Activated naive CD4-positive, alpha-beta T cell treated with Interleukin-2 at 50 U/mL for 16 hours (primary cell): Measurements from ENCODE around the gene FHL1.
"Not testable (repeated sequence)": the region's sequence is repeated elsewhere in the genome, so short reads cannot be mapped to it uniquely, and the experiment has no call there.

Experiments
- DNase-seq: peaks from one replicate; pipeline ENCODE4 v3.0.0-alpha.2; 2020

Gene FHL1

DNA sequence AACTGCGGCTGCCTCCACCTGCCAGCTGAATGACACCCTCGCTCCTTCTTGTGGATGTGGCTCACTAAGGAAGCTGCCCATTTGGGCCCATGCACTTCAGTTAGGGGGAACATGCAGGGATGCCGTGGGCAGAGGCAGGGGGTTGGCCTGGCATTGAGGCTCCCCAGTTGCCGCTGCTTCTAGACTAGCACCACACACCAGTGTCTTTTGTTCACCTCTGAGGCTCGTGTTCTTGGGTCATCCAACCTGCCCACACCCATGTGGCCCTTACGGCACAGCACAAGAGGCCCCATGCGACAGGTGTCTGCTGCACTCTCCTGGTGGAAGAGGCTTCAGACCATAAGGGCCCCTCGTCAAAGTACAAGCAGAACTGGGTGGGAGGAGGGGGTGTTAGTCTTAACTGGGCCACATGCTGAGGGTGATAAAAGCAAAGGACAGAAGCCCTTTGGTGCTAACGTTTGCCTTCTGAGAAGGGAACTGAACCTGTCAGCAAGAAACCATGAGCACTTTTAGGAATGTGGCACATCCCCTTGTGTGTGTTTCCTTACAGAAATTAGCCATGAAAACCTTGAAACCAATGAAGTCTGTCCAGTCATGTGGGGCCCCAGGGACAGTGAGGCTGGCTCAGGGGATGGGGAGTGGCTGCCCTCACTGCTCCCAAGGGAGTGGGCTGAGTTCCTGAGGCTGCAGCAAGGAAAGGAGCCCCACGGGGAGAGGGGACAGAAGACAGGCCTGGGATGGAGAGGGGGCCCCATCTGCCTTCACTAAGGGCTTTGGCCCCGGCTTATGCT lies 64.6 kb downstream of the FHL1 start:
- no peak for DNase-seq

DNA sequence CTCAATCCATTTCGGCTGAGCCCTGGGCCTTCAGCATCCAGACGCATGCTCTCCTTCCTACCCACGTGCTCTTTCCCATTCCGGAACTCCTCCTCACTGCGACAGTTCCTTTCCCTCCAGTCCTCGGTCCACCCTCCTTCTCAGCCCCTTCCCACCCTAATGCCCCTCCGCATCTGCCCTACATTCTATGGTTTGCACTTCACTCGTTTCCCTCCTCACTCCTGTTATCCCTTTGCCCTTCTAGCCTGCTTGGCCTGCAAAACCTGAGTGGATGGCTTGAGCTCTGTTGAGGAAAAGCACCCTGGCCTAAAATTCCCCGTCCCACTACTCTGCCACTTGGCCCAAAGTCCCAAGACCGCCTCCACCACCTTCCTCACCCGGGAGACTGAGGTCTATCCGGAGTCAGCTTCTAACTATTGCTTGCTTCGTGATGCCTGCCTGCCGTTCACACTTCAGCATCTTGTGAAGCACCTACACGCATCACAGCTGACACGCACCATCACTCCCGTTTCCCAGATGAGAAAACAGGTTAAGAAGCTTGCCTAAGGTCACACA lies 65.3 kb downstream of the FHL1 start:
- DNase-seq, result no peak

- no peak for DNase-seq
Observed at GRCh38 chrX:136214551-136214950, 67.2 kb downstream of the FHL1 start.

- no peak for DNase-seq
Observed at GRCh38 chrX:136215559-136215958, 68.2 kb downstream of the FHL1 start.

GRCh38 chrX:136219893-136220292 lies 72.6 kb downstream of the FHL1 start:
- no peak for DNase-seq

DNA sequence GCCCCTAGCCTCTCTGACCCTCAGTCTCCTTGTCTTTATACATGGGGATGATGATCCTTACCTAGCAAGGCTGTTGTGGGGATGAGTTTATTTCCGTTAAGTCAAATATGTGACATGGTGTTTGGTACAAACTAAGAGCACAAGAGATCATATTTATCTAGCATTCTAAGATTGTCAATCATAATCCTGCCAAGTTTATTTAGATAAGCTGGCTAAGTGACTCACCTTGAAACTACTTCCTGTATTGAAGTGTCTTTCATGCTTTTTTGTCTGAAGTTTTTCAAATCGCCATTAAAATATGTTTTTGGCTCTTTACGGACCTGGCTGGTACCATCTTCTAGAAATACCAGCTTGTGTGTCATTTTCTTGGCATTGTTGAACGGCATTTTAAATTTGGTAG lies 73.2 kb downstream of the FHL1 start:
- no peak for DNase-seq

DNA sequence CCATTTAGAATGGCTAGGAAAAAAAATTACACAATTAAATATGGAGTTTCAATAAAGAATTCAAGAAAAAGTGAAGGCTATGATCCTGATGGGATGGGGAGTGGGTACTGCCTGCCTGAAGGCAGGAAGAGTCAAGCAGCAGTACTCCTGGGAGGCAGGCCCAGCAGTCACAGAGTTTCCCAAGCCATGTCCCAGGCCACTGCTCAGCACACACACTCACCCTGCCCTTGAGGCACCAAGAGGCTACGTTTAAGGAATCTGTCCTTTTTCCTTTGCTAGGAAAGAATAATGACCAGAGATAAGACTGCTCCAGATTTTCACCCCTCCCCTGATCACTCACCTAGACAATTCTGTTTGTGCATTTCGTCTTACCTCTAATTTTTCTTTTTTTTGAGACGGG lies 73.6 kb downstream of the FHL1 start:
- DNase-seq, result no peak

DNA sequence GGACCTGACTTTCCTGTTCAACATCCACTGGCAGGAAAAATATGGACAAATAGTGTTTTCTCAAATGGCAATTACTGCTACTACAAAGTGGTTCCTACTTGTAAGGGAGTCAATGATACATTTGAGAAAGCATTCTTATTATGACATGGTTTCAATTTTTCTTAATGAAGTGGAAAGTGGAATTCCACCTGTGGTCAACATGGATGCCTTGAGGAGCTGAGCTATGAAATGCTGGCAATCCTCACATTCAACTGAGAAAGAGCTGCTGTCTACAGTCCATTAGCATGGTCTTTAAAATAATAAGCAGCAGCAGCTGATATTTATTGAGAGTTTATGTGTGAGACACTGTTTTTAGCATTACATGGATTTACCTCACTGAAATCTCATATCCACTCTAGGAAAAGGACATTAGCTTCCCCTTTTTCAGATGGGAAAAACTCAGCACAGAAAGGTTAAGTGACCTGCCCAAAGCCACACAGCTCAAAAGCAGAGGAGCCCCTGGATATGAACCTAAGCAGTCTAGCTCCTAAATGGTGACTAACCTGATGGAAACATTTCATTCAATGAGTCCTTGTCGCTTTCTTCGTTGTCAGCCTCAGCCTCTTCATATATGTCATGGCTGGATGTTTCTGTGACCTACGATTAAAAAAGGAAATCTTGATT lies 74.6 kb downstream of the FHL1 start:
- DNase-seq, result no peak

DNA sequence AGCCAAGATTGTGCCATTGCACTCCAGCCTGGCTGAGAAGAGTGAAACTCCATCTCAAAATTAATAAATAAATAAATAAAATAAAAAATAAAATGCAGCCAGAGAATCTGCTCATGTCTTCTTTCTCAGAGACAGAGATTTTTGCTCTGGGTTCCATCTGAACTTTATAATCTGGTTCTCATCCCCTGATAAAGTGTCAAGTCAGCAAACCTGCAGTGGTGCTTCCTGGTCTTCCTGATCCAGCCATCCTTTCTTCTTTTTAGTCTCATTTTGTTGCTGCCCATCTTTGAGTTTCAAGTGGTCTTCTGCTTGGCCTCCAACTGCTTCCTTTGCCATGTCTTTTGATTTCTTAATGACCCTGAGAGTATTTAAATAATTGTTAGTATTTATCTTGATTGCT lies 79.7 kb downstream of the FHL1 start:
- no peak for DNase-seq

DNA sequence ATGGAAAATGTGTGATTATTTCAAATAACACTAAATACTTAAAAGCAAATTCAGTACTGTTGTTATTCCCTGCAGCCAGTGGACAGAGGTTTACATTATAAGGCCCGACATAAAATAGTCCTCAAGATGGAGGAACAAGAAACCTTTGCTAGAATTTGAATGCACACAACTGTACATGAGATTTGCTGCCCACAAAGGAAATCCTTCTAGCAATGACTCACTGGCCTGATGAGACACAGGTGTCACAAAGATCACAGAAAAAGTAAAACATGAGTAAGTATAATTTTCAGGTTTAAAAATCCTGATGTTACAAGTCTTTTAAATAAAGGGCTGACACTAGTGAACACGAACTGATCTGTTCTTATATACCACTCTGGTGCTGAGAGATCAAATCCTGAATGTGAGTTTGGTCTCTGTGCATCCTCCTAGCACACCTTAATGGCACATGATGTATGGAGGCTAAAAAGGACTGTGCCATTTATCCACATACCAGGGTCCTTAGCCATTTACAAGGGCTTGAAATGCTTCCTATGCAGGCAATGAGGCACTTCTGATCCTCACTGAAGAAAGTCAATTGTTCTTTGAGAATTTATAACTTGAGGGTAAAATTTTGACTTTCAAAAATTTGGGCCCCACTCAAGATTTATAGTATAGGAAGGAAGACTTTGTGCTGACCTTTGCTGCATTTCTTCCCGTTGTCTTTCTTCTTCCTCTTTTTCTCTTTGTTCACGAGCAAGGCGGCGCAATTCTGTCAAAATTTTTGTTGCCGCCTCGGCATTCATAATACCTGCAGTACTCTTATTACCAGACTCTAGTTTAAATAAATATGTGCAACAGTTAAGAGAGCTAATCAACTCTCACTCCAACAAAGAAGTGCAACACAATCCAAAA lies 80.9 kb downstream of the FHL1 start:
- DNase-seq, result no peak

GRCh38 chrX:136228839-136229207 lies 81.5 kb downstream of the FHL1 start:
- no peak for DNase-seq

DNA sequence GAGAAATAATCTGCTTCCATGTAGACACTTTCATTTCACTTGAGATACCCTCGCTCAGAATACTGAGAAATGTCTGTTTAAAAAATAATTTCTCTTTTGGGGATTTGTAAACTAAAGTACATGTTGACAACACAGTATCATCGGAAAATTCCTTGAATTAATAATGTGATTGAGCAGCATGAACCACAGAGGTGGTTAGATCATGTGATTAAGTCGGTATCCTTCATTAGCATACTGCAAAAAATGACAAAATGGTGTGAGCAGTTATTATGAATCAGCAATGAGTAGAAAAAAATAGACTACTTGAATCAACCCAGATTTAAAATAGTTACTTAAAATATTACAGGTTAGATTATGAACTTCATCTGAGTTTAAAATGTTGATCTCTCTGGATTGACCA lies 89.7 kb downstream of the FHL1 start:
- no peak for DNase-seq

GRCh38 chrX:136237849-136238248 lies 90.5 kb downstream of the FHL1 start:
- not testable (repeated sequence) for DNase-seq

DNA sequence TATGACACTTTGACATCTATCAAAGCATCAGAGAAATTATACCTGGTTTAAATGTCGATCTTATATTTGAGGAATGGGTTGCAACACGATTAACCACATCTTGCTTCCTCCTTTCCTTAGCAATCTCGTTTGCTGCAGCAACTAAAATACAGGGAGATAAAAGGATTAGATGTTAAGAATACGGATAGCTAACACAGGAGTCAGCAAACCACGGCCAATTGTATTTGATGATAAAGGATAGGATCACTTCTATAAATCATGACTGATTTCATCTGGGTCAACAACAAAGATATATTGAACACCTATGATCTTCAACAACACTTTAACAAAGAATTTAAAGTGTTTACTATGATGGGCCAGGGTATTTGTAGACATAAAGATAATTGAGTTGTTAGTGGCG lies 98.9 kb downstream of the FHL1 start:
- no peak for DNase-seq

DNA sequence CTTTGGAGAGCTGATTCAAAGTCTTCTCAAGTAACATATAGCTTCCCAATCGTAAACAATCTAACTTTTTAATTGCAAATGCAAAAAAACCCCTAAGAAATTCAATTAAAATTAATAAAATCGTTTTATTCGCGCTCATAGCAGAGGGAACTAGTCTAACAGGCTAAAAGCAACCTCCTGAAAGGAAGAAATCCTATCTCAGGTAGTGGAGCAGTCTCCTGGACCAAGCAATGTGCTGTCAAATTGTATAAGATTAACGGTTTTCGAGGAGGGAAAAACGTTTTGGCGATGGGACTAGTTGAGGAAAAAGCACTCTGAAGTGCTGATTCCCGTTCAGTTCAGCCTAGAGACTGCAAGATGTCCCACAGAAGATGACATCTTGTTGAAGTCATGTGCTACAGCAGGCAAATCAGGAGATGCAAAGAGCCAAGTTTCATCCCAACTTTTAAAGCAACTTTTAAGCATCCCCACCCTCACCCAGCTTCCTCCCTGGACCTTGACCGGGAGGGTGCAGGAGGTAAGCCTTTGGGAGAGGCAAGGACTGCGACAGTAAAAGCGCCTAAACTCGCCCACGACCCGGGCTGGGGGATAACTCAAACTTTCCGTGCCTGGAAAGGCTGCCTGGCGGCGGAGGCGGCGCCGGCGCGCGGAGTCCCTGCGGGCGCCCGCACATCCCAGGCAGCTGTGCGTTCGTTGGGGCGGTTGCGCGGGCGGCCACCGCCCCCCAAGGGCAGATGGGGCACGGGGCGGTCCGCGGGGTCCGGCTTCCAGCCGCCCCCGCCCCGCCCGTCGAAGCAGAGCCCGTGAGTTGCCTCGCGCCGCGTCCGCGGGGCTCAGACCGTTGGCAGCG lies 103.1 kb downstream of the FHL1 start:
- peak; percentile 56 for DNase-seq

- DNase-seq, result peak; percentile 71
Observed at GRCh38 chrX:136251041-136251991, 104.0 kb downstream of the FHL1 start, which contains the start of gene MAP7D3. MAP7D3 (minus strand) TSS chrX:136251400; CDS start chrX:136251358, 42 bp downstream.

DNA sequence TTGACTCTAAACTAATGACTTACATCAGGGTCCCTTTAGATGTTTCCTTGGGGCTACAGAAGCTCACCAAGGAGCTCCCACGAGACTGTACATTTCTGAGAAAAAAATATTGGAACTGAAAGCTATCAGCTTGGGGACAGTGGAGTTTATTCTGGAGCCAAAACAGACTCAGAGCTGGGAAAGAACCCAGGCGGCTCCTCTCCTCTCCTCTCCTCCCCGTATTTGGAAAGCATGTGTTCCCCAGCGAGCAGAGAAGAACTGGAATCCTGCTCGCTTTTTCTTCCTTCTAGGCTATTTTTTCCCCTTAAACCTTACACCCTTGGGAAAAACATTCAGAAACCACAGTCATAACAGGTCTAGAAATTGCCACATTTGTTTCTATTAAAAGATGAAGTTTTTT lies 108.2 kb downstream of the FHL1 start:
- DNase-seq, result no peak

GRCh38 chrX:136256026-136256425 lies 108.7 kb downstream of the FHL1 start:
- DNase-seq, result no peak

GRCh38 chrX:136258951-136259350 lies 111.6 kb downstream of the FHL1 start:
- DNase-seq, result no peak

GRCh38 chrX:136259543-136259942 lies 112.2 kb downstream of the FHL1 start:
- DNase-seq, result peak; percentile 2

DNA sequence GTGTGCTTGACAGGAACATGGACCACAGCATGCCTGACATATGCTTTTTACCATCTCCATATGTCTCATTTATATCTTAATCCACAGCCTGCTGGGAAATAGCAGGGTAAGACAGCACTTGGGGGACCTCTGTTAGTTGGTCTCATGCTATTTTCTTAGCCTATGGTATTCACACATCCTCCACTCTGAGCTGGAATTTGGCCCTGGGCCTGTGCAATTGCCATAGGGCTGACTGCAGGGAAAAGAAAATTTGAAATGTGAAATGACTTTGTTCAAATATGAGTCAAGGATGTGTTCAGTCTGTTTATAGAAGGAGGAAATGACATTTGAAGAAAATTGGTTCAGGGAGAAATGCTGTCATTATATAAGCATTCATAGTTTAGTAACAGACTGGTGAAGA lies 113.4 kb downstream of the FHL1 start:
- no peak for DNase-seq
